Choroid plexus epithelial cell (primary cell): ENCODE data around the gene FCMR.

ENCODE experiments used
- DNase-seq: peaks from one replicate; pipeline ENCODE4 v3.0.0-alpha.2; 2010; ENCODE audit warnings: low read depth
- H3K4me3 ChIP-seq: 2 replicates; pipeline ENCODE4 v1.5.1; 2011; ENCODE audit warnings: low read depth, mild to moderate bottlenecking, control low read depth, low read length, moderate library complexity
- CTCF ChIP-seq: conservative IDR thresholded peaks from 2 replicates; pipeline ENCODE4 v1.5.1; 2011; ENCODE audit warnings: low read depth, mild to moderate bottlenecking, control low read depth, inconsistent platforms, low read length, moderate library complexity

FCMR gene

DNA sequence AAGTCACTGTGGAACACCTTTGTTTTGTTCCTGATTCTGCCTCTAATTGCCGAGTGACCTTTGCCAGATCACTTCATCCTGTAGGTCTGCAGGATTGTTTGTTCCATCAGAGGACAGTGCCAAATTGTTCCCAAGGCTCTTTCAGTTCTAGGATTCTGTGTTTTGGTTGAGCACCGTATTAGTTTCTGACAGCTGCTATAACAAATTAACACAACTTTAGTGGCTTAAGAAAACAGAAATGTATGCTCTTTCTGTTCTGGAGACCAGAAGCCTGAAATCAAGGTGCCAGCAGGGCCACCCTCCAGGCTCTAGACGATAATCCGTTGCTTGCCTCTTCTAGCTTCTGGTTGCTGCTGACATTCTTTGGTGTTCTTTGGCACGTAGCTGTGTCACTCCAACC, 27.9 kb upstream of the FCMR start:
- no peak for DNase-seq
- H3K4me3 ChIP-seq = no peak overlapping the region
- no peak for TF ChIP-seq CTCF

DNA sequence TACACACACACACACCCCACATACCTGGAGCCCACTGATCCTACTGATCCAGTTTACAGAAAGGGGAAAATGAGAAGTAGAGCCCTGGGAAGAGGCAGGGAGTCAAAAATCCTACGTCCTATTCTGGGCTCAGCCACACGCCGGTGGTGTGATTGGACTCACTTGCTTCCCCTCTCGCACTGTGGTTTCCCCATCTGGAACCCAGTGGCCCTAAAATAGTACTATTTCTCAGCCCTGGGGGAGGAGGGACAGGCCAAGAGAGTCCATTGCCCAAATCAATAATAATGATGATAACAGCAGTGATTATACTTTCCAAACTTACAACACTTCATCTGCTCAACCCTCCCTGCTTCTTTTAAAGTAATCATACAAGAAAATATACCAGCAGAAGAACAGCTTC, 27.5 kb upstream of the FCMR start:
- DNase-seq = no peak
- TF ChIP-seq CTCF = no peak
- H3K4me3 ChIP-seq = no peak overlapping the region

GRCh38 chr1:206947255-206947654, 25.5 kb upstream of the FCMR start:
- no peak for TF ChIP-seq CTCF
- no peak overlapping the region for H3K4me3 ChIP-seq
- no peak for DNase-seq

- no peak for DNase-seq
- TF ChIP-seq CTCF = no peak
- H3K4me3 ChIP-seq = no peak within 1 kb of the TSS
Observed at GRCh38 chr1:206946261-206946660, 24.5 kb upstream of the FCMR start, which contains the start of gene PIGR. Gene PIGR (minus strand): TSS chr1:206946466. CDS start chr1:206940531, 5,935 bp downstream.

DNA sequence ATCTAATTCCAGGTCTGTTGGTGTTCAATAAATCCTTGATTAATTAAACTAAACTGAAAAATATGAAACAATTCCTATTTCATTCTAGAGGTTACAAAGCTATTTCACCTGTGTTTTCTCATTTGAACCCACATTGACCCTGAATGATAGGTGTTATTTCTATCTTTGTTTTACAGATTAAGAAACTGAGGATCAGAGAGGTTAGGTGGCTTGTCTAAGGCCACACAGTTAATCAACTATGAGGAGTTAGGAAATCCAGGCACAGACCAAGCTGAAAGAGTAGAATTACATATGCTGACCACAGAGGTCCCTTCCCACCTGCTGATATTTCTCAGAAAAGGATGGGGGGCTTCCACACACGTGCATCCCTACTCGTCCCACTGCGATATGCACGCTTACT, 24.0 kb upstream of the FCMR start:
- no peak for TF ChIP-seq CTCF
- no peak for DNase-seq
- no peak overlapping the region for H3K4me3 ChIP-seq

GRCh38 chr1:206944703-206945102, 23.0 kb upstream of the FCMR start:
- no peak for DNase-seq
- no peak overlapping the region for H3K4me3 ChIP-seq
- no peak for TF ChIP-seq CTCF

DNA sequence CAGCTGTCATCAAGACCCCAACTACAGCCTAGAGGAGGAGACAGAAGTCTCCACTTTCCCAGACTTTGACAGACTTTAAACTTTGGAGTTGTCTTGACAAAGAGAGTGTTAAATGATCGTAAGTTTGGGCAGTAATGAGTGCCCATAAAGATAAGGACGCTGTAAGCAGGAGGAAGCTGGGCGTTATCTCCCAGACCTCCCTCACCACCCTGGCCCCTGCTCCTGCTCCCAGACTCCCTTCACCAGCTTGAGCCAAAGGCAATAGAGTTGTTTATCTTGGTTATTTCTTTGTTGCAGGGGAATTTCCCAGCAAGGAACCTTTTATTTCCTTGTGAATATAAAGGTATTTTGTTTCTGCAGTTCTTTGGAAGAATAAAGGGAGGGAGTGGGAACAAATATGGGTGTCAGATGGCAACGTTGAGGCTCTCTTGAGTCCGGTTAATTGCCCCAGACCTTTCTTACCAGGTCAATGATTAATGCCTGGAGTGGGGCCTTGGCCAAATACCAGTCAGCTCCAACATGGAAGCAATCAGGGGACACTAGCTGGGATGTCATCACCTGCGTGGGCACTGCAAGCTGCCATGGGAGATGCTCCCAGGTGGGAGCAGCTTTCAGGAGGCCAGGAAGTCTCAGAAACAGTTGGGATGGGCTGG, 20.2 kb upstream of the FCMR start:
- no peak for DNase-seq
- no peak overlapping the region for H3K4me3 ChIP-seq
- no peak for TF ChIP-seq CTCF
